Breast epithelium (tissue), 4 donors: Measurements from ENCODE around the gene GNAO1. TPM values are rescaled to one million over a fixed set of nuclear protein-coding genes. Genes with fewer than 3 reads are reported as not detected.

Experiments used
- DNase-seq, 2 donors: peaks; one replicate each; pipeline ENCODE4 v3.0.0-alpha.2; 2019; ENCODE audit warnings: low spot score in 2 of 2
- H3K27ac ChIP-seq, 2 donors: fragments of 200-600 bp; sonication (generic) in 1 of 2; one replicate each; pipeline ENCODE4 v1.5.1; 2016 to 2019; ENCODE audit warnings: mild to moderate bottlenecking in 1 of 2
- H3K27me3 ChIP-seq, 2 donors: fragments of 200-600 bp; sonication (generic) in 1 of 2; one replicate each; pipeline versions ENCODE4 v1.5.1 to v1.6.0; 2017 to 2019; ENCODE audit warnings: control low read depth in 1 of 2, mild to moderate bottlenecking in 1 of 2
- H3K36me3 ChIP-seq: fragments of 200-600 bp; one replicate; pipeline ENCODE4 v1.5.1; 2019
- H3K4me1 ChIP-seq, 2 donors: fragments of 200-600 bp; sonication (generic); one replicate each; pipeline ENCODE4 v1.5.1; 2016 to 2019; ENCODE audit warnings: control low read depth in 1 of 2
- H3K4me3 ChIP-seq, 3 donors: fragments of 200-600 bp; sonication (generic); 1 replicate in 2 of 3; 2 replicates in 1 of 3; pipeline ENCODE4 v1.5.1; 2016 to 2019; ENCODE audit warnings: mild to moderate bottlenecking in 3 of 3, moderate library complexity in 2 of 3
- H3K9me3 ChIP-seq, 2 donors: fragments of 200-600 bp; sonication (generic) in 1 of 2; one replicate each; pipeline ENCODE4 v1.5.1; 2016 to 2019; ENCODE audit warnings: control low read depth in 1 of 2
- POLR2A ChIP-seq: fragments of 450-650 bp; IDR thresholded peaks from one replicate; pipeline ENCODE4 v1.6.1; 2016; ENCODE audit warnings: antibody characterized with exemption, mild to moderate bottlenecking, moderate library complexity
- POLR2AphosphoS5 ChIP-seq, 3 donors: sonication (generic); formaldehyde crosslinking; IDR thresholded peaks; one replicate each; pipeline ENCODE4 v1.6.1; 2017; ENCODE audit warnings: antibody characterized with exemption in 3 of 3
- intact Hi-C: fragments of 100-400 bp; cut with DNase I; formaldehyde crosslinking; loops from one replicate; pipeline ENCODE4 v1.15.1; 2023; ENCODE audit warnings: low total_unique reads
- total RNA-seq, 3 donors: library from RNA; depleted of rRNA; stranded (reverse); fragments of >200 nt; gene quantifications; one replicate each; pipeline ENCODE4 v1.1.0, GENCODE V29; 2016
- TF ChIP-seq, protein P1 (sequence below), 3 donors: fragments of 450-650 bp; IDR thresholded peaks; one replicate each; pipeline ENCODE4 v1.5.1; 2016 to 2017; ENCODE audit warnings: antibody characterized with exemption in 3 of 3, mild to moderate bottlenecking in 3 of 3, moderate library complexity in 3 of 3

Gene GNAO1
- total RNA-seq, 3 donors from 2014 or later: 0.96 to 1.9 (median 0.98) TPM

DNA sequence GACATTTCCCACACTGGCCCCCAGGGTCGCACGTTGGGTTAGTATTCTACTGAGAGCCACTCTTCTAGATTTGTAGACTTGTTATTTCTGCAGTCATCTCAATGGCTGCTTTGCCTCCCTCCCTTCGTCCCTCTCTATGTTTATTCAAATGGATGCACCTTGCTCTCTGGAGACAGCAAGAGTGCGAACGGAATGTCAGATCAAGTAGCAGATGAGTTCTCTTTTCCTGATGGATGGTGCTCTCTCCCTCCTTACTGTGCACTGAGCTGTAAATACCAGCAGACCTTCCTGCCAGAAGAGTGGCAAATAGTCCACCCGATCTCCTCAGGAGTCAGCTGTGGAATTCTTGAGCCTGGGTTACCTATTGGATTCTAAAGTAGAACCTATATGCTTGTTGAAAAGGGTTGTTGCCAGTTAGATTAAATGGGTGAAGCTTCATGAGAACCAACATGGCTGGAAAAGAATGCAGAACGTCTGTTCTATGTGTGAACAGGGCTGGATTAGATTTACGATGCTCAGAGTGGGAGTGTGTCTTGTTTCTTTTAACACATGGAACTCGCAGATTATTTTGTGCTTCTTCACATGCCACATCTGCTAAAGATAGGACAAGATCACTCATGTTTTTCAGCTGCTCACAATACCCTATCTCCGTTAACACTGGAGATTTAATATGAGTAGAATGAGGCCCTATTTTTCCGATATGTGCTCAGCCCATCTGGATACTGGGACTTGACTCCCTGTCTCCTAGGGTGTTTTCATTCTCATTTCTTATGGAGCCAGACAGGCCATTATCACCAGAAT lies 6.1 kb downstream of the GNAO1 start:
- intact Hi-C loops: no loop called here
- H3K27ac ChIP-seq: no peak overlapping the region
- no peaks in the 10 kb centered on the region for H3K4me1 ChIP-seq
- H3K27me3 ChIP-seq: peaks cover 4 to 15% of the 10 kb centered on the region in 2 donors
- no peak for DNase-seq
- TF ChIP-seq POLR2A (no peak), POLR2AphosphoS5 (IDR thresholded peaks at IDR 0.05) (no peak)
- TF ChIP-seq, protein P1, sequence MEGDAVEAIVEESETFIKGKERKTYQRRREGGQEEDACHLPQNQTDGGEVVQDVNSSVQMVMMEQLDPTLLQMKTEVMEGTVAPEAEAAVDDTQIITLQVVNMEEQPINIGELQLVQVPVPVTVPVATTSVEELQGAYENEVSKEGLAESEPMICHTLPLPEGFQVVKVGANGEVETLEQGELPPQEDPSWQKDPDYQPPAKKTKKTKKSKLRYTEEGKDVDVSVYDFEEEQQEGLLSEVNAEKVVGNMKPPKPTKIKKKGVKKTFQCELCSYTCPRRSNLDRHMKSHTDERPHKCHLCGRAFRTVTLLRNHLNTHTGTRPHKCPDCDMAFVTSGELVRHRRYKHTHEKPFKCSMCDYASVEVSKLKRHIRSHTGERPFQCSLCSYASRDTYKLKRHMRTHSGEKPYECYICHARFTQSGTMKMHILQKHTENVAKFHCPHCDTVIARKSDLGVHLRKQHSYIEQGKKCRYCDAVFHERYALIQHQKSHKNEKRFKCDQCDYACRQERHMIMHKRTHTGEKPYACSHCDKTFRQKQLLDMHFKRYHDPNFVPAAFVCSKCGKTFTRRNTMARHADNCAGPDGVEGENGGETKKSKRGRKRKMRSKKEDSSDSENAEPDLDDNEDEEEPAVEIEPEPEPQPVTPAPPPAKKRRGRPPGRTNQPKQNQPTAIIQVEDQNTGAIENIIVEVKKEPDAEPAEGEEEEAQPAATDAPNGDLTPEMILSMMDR (IDR thresholded peaks at IDR 0.05): no peak
- H3K4me3 ChIP-seq: no peak overlapping the region
- H3K36me3 ChIP-seq: no peaks in the 10 kb centered on the region
- no peaks in the 10 kb centered on the region for H3K9me3 ChIP-seq

GRCh38 chr16:56198006-56198754 lies 6.9 kb downstream of the GNAO1 start:
- no peaks in the 10 kb centered on the region for H3K36me3 ChIP-seq
- no peaks in the 10 kb centered on the region for H3K9me3 ChIP-seq
- peaks cover 4 to 7% of the 10 kb centered on the region in 2 donors for H3K27me3 ChIP-seq
- no peak for DNase-seq
- no peaks in the 10 kb centered on the region for H3K4me1 ChIP-seq
- intact Hi-C loops: no loop called here
- no peak overlapping the region for H3K27ac ChIP-seq
- H3K4me3 ChIP-seq: no peak overlapping the region
- TF ChIP-seq POLR2A: no peak
- no peak for TF ChIP-seq POLR2AphosphoS5 (IDR thresholded peaks at IDR 0.05)

GRCh38 chr16:56198755-56199114 lies 7.4 kb downstream of the GNAO1 start:
- no peaks in the 10 kb centered on the region for H3K9me3 ChIP-seq
- intact Hi-C loops: no loop called here
- no peak for TF ChIP-seq POLR2AphosphoS5 (IDR thresholded peaks at IDR 0.05)
- no peak overlapping the region for H3K27ac ChIP-seq
- peaks cover under 1 to 2% of the 10 kb centered on the region in 2 donors for H3K27me3 ChIP-seq
- H3K4me1 ChIP-seq: no peaks in the 10 kb centered on the region
- no peaks in the 10 kb centered on the region for H3K36me3 ChIP-seq
- DNase-seq: no peak
- H3K4me3 ChIP-seq: no peak overlapping the region

GRCh38 chr16:56199164-56199563 lies 7.9 kb downstream of the GNAO1 start:
- intact Hi-C loops: no loop called here
- H3K9me3 ChIP-seq: no peaks in the 10 kb centered on the region
- no peaks in the 10 kb centered on the region for H3K4me1 ChIP-seq
- DNase-seq: no peak
- H3K27ac ChIP-seq: no peak overlapping the region
- TF ChIP-seq, protein P1 (IDR thresholded peaks at IDR 0.05): no peak
- TF ChIP-seq POLR2AphosphoS5 (IDR thresholded peaks at IDR 0.05): no peak
- TF ChIP-seq POLR2A: no peak
- H3K36me3 ChIP-seq: no peaks in the 10 kb centered on the region
- no peak overlapping the region for H3K4me3 ChIP-seq
- no peaks in the 10 kb centered on the region for H3K27me3 ChIP-seq

DNA sequence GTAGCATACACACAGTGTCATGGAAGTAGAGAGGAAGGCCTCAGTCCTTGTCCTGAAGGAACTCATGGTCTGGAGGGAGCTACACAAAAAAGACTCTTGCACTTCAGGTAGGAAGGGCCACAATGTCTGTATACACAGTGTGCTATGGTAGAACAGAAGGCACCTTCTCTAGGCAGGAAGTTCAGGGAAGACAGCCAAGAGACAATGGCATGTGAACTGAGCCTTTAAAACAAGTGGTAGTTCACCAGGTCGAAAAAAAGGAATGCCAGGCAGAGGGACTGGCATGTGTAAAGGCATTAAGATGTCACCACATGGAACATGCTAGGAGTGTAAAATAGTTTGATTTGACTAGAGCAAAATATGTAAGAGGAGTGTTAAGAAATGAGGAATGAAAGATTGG lies 9.7 kb downstream of the GNAO1 start:
- TF ChIP-seq POLR2AphosphoS5 (IDR thresholded peaks at IDR 0.05): no peak
- TF ChIP-seq POLR2A: no peak
- TF ChIP-seq, protein P1 (IDR thresholded peaks at IDR 0.05): no peak
- no peak for DNase-seq
- H3K27ac ChIP-seq: no peak overlapping the region
- no peaks in the 10 kb centered on the region for H3K27me3 ChIP-seq
- no peak overlapping the region for H3K4me3 ChIP-seq
- no peaks in the 10 kb centered on the region for H3K9me3 ChIP-seq
- no peaks in the 10 kb centered on the region for H3K36me3 ChIP-seq
- intact Hi-C loops: no loop called here
- no peaks in the 10 kb centered on the region for H3K4me1 ChIP-seq

DNA sequence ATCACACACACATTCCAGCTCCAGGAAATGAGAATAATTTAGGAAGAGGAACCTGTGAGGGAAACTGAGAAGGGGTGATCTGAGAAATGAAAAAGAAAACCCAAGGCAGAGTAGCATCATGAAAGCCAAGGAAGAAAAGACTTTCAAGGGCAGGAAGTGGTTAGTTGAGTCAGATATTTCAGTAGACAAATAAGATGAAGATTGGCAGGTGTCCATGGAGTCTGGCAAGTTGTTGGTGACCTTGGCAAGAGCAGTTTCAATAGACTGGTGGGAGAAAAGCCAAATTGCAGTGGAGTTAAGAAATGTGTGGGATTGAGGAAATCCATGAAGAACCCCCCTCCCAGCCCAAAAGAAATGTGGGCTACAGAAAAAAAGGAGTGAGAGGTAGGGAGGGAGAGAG lies 10.7 kb downstream of the GNAO1 start:
- no peaks in the 10 kb centered on the region for H3K36me3 ChIP-seq
- no peaks in the 10 kb centered on the region for H3K27me3 ChIP-seq
- H3K27ac ChIP-seq: no peak overlapping the region
- no peaks in the 10 kb centered on the region for H3K4me1 ChIP-seq
- H3K4me3 ChIP-seq: no peak overlapping the region
- TF ChIP-seq POLR2A (no peak), POLR2AphosphoS5 (IDR thresholded peaks at IDR 0.05) (no peak)
- TF ChIP-seq, protein P1 (IDR thresholded peaks at IDR 0.05): no peak
- no peak for DNase-seq
- no peaks in the 10 kb centered on the region for H3K9me3 ChIP-seq
- intact Hi-C loops: no loop called here
